Testis (tissue), 3 donors: ENCODE data around the gene GRID1. TPM values are rescaled to one million over a fixed set of nuclear protein-coding genes. Genes with fewer than 3 reads are reported as not detected.
"Not testable (repeated sequence)": the region's sequence is repeated elsewhere in the genome, so short reads cannot be mapped to it uniquely, and the experiment has no call there.

Experiments used
- DNase-seq: peaks from one replicate; pipeline ENCODE4 v3.0.0-alpha.2; 2019
- H3K27ac ChIP-seq, 2 donors: fragments of 200-600 bp; sonication (generic); one replicate each; pipeline ENCODE4 v1.5.1; 2019
- H3K27me3 ChIP-seq: fragments of 200-600 bp; sonication (generic); one replicate; pipeline ENCODE4 v1.5.1; 2019
- H3K36me3 ChIP-seq: fragments of 200-600 bp; sonication (generic); one replicate; pipeline ENCODE4 v1.5.1; 2017; ENCODE audit warnings: low read depth; ENCODE audit errors: missing control alignments
- H3K4me1 ChIP-seq: fragments of 200-600 bp; sonication (generic); one replicate; pipeline ENCODE4 v1.5.1; 2019
- H3K4me3 ChIP-seq, 2 donors: fragments of 200-600 bp; sonication (generic); one replicate each; pipeline ENCODE4 v1.5.1; 2017 to 2019
- H3K9me3 ChIP-seq: fragments of 200-600 bp; sonication (generic); one replicate; pipeline ENCODE4 v1.5.1; 2017
- CTCF ChIP-seq, 3 experiments: fragments of 450-650 bp in 2 of 3; fragments of 200-600 bp in 1 of 3; sonication (generic) in 1 of 3; IDR thresholded peaks; one replicate each; pipeline ENCODE4 v1.5.1; 2016 to 2019; ENCODE audit warnings: antibody characterized with exemption in 3 of 3, mild to moderate bottlenecking in 2 of 3, moderate library complexity in 1 of 3
- POLR2A ChIP-seq: fragments of 450-650 bp; IDR thresholded peaks from one replicate; pipeline ENCODE4 v1.6.1; 2017; ENCODE audit warnings: antibody characterized with exemption, mild to moderate bottlenecking, moderate library complexity
- WGBS, 2 donors: methylation state at CpG; one replicate each; pipeline ENCODE4 v1.1.5; 2018; 5-methylcytosine and 5-hydroxymethylcytosine counted together
- intact Hi-C: fragments of 100-400 bp; cut with DNase I; formaldehyde crosslinking; loops from one replicate; pipeline ENCODE4 v1.15.1; 2023; ENCODE audit warnings: low total_unique reads
- polyA plus RNA-seq: library from polyadenylated mRNA; stranded (reverse); fragments of 350-450 nt; fragmentation: Illumina TruSeq; extraction: RNeasy Lipid Tissue Mini Kit (QIAGEN cat#74804); gene quantifications from one replicate; pipeline ENCODE4 v1.2.3, GENCODE V29; 2014; ENCODE audit warnings: low read depth, low replicate concordance; ENCODE audit not compliant: insufficient read depth
- total RNA-seq, 2 donors: library from RNA; depleted of rRNA; stranded (reverse); fragments of >200 nt; gene quantifications; one replicate each; pipeline ENCODE4 v1.2.3, GENCODE V29; 2016

Gene GRID1
- total and polyA plus RNA-seq, 3 donors from 2014 or later, result 7.4 to 16.7 (median 8.1) TPM

- 74 to 79% methylated on average over 5 of the region's 5 CpGs for WGBS, 2 donors
- Histone ChIP-seq H3K27me3 (no peaks in the 10 kb centered on the region), H3K9me3 (no peaks in the 10 kb centered on the region), H3K36me3 (no peaks in the 10 kb centered on the region), H3K27ac (no peak overlapping the region), H3K4me3 (no peak overlapping the region), H3K4me1 (no peaks in the 10 kb centered on the region)
- TF ChIP-seq POLR2A (no peak), CTCF (IDR thresholded peaks at IDR 0.05) (no peak)
- intact Hi-C loops, result no loop called here
- DNase-seq, result no peak
Measured at GRCh38 chr10:86098187-86098881, 268.3 kb downstream of the GRID1 start.

DNA sequence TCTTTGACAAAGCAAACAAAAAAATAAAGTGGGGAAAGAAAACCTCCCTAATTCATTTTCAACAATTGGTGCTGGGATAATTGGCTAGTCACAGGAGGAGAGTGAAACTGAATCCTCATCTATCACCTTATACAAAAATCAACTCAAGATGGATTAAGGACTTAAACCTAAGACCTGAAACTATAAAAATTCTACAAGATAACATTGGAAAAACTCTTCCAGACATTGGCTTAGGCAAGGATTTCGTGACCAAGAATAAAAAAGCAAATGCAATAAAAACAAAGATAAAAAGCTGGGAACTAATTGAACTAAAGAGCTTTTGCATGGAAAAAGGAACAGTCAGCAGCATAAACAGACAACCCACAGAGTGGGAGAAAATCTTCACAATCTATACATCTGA is 271.5 kb downstream of the GRID1 start:
- H3K27ac ChIP-seq, H3K9me3 ChIP-seq, H3K36me3 ChIP-seq, DNase-seq, H3K27me3 ChIP-seq, H3K4me1 ChIP-seq, intact Hi-C loops, H3K4me3 ChIP-seq: not testable (repeated sequence)
- WGBS, 2 donors, result 56 to 80% methylated on average over 1 of the region's 1 CpG

DNA sequence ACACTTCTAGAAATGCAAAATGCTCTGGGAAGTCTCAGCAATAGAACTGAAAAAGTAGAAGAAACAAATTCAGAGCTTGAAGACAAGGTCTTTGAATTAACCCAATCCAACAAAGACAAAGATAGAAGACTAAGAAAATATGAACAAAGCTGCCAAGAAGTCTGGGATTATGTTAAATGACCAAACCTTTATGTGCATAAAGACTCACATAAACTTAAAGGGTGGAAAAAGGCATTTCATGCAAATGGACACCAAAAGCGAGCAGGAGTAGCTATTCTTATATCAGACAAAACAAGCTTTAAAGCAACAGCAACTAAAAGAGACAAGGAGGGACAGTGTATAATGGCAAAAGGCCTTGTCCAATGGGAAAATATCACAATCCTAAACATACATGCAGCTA is 274.3 kb downstream of the GRID1 start:
- intact Hi-C loops, H3K27me3 ChIP-seq, H3K4me1 ChIP-seq, H3K9me3 ChIP-seq, H3K4me3 ChIP-seq, H3K36me3 ChIP-seq, H3K27ac ChIP-seq, DNase-seq: not testable (repeated sequence)
- 88 to 95% methylated on average over 1 of the region's 1 CpG for WGBS, 2 donors

DNA sequence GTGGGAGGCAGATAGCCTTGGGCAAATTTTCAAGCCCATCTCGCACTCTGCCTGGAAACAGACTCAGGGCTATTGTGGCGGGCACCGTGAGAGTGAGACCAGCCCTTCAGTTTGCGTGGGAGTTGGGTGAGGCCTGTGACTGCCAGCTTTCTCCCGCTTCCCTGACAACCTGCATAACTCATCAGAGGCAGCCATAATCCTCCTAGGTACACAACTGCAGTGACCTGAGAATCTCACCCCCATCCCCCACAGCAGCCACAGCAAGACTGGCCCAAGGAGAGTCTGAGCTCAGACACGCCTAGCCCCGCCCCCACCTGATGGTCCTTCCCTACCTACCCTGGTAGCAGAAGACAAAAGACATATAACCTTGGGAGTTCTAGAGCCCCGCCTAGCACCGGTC is 275.4 kb downstream of the GRID1 start:
- DNase-seq, result no peak
- H3K9me3 ChIP-seq, result no peaks in the 10 kb centered on the region
- WGBS, 2 donors, result 62 to 84% methylated on average over 9 of the region's 9 CpGs
- H3K4me1 ChIP-seq, result no peaks in the 10 kb centered on the region
- intact Hi-C loops, result no loop called here
- no peak for TF ChIP-seq POLR2A
- TF ChIP-seq CTCF (IDR thresholded peaks at IDR 0.05), result no peak
- H3K36me3 ChIP-seq, result no peaks in the 10 kb centered on the region
- H3K27ac ChIP-seq, result no peak overlapping the region
- H3K4me3 ChIP-seq, result no peak overlapping the region
- no peaks in the 10 kb centered on the region for H3K27me3 ChIP-seq

DNA sequence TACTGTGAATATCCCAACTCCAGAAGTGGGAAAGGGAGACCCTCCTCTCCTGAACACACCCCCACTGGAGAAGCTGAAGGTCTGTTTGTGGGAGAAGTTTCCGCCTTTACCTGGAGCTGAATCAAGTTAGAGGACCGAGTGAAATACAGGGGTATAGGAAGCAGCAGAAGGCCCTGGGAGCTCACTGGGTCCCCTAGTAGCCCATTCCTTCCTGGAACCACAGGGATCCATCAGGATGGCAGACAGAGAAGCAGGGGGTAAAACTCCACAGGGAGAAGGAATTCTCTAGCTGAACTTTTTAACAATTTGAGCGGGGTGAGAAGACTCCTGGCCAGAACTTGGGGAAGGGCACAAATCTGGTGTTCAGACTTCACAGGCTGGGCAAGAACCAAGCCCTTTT is 275.8 kb downstream of the GRID1 start:
- DNase-seq, result no peak
- TF ChIP-seq CTCF (IDR thresholded peaks at IDR 0.05) (no peak), POLR2A (no peak)
- intact Hi-C loops, result no loop called here
- H3K4me1 ChIP-seq, result no peaks in the 10 kb centered on the region
- no peak overlapping the region for H3K27ac ChIP-seq
- WGBS, 2 donors, result 83 to 87% methylated on average over 3 of the region's 3 CpGs
- no peaks in the 10 kb centered on the region for H3K27me3 ChIP-seq
- H3K9me3 ChIP-seq, result no peaks in the 10 kb centered on the region
- no peaks in the 10 kb centered on the region for H3K36me3 ChIP-seq
- H3K4me3 ChIP-seq, result no peak overlapping the region

GRCh38 chr10:86087716-86088115 is 278.9 kb downstream of the GRID1 start:
- Histone ChIP-seq H3K9me3 (no peaks in the 10 kb centered on the region), H3K4me3 (no peak overlapping the region), H3K4me1 (no peaks in the 10 kb centered on the region), H3K27me3 (no peaks in the 10 kb centered on the region), H3K27ac (no peak overlapping the region), H3K36me3 (no peaks in the 10 kb centered on the region)
- 79 to 86% methylated on average over 7 to 9 of the region's 9 CpGs for WGBS, 2 donors
- intact Hi-C loops, result no loop called here
- no peak for DNase-seq
- TF ChIP-seq CTCF (IDR thresholded peaks at IDR 0.05) (no peak), POLR2A (no peak)
